HG02623 (cell line): ENCODE measurements around the gene STUM.
"Not testable (repeated sequence)": the region's sequence is repeated elsewhere in the genome, so short reads cannot be mapped to it uniquely, and the experiment has no call there.

Experiments
- ATAC-seq: cut with Tn5 transposase; IDR thresholded peaks from one replicate; pipeline ENCODE4 v1.9.1; 2021; ENCODE audit warnings: moderate library complexity; ENCODE audit not compliant: unreplicated experiment

Gene STUM

DNA sequence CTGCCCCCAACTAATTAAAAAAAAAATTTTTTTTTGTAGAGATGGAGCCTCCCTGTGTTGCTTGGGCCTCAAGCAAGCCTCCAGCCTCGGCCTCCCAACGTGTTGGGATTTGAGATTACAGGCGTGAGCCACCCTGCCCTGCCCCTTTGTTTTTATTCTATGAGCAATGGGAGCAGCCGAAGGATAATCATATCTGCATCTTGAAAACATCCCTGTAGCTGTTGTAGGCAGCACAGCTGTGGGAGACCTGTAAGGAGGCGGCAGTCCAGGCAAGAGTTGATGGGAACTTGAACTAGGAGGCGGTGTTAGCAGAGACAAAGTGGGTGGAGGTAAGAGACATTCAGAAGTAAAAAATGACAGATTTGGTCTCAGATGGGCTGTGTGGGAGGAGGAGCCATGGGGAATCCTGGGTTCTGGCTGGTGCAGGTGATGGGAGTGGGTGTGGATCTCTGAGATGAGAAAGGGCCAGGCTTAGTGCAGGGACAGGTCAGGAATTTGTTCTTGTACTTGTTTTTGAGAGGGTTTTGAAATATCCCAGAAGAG, 31.3 kb downstream of the STUM start:
- ATAC-seq: no peak

DNA sequence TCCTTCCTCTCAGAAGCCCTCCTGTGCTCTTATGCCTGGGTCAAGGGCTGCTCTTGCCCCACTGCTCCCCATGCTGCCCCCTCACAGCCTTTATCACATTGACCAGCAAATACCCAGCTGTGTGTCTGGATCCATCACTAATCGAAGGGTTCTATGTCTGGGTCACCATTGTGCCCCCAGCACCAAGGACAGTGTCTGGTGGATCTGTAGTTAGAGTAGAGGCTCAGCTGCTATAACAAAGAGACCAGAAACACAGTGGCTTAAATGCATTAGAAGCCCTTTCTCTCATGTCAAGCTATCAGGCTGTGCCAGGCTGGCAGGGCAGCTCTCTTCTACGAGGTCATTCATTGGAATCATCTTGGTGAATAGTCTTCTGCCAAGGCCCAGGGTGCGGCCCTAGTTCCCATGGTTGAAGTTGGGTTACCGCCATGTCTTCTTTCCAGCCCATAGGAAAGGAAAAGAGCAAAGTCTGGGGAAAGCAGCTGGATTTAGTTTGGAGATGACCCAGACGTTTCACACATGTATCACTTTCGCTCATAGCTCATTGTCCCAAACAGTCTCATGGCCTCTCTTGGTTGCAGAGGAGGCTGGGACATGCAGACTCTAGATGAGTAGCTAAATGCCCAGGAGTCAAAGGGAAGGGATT, 32.2 kb downstream of the STUM start:
- no peak for ATAC-seq

DNA sequence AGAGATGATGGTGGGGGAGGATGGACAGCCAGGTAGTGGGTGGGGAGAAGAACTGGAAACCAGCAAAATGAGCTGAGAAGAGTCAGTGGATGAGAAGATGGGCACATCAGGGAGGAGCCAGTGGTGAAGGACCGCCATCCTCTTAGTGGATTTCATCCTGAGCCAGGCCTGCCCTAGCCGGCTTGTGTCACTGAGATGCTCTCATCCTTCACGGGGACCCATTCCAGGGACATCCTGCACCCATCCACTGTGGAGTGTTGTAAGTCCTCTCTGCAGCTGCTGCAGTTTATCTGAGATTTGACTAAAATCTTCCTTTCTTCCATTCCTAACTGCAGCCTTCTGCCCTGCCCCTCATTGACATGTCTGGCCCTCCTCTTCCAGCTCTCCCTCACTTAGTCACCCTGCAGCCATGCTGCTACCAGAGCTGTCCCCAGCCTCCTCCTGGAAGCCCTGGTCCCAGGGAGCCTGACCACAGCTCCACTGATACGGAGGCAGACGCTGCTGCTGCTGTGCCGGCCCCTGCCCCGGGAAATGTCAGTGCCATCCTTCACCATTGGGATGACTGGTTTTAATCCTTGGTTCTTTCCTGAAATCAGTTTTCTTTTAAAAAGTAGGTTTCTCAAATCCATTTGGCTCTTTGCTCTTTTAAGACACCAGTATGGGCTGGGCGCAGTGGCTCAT, 33.2 kb downstream of the STUM start:
- ATAC-seq: no peak

DNA sequence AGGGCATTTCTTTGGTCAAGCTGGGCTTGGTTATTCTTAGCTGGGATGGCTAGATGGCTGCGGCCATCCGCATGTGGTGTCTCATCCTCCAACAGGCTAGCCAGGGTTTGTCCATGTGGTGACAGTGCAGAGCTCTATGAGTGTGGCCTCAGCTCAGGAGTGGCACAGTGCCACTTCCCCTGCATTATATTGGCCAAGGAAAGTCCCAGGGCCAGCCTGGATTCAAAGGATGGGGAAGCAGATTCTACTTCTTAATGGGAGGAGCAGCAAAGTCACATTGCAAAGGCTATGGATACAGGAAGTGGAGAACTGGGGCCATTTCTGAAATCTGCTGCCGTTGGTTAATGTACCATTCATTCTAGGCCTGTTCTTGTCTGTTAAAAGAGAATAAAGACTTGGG, 34.4 kb downstream of the STUM start:
- no peak for ATAC-seq

DNA sequence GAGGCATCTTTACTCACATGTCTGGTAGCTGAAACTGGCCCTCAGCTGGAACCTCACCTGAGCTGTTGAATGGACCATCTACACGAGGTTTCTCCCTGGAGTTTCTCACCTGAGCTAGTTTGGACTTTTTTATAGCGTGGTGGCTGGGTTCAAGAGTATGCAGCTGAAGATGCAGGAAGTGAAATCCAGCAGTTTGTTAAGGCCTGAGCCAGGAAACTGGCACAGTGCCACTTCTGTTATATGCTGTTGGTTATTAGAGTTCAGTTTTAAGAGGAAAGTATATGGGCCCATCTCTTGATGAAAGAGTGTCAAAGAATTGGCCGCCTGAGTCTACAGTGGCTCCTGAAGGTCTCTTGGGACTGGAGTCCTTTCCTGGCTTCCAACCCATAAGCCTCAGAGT, 35.6 kb downstream of the STUM start:
- ATAC-seq: no peak

DNA sequence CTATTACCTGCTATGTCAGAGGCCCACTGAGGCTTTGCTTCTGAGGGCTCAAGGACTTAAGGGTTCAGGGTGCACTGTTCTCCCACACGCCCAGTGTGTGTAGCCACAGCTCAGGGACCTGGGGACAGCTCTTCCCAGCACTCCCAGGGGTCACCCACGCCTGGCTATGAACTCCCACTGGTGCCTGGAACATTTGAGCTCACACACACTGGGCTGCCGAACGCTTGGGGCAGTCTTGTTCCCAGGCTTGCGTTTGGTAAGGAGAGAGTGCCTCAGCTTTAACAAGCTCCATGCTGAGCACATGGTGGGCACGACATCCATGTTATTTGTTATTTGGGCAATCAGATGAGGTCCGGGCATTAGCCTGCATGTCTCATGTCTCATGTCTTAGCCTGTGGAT, 37.6 kb downstream of the STUM start:
- ATAC-seq: no peak

DNA sequence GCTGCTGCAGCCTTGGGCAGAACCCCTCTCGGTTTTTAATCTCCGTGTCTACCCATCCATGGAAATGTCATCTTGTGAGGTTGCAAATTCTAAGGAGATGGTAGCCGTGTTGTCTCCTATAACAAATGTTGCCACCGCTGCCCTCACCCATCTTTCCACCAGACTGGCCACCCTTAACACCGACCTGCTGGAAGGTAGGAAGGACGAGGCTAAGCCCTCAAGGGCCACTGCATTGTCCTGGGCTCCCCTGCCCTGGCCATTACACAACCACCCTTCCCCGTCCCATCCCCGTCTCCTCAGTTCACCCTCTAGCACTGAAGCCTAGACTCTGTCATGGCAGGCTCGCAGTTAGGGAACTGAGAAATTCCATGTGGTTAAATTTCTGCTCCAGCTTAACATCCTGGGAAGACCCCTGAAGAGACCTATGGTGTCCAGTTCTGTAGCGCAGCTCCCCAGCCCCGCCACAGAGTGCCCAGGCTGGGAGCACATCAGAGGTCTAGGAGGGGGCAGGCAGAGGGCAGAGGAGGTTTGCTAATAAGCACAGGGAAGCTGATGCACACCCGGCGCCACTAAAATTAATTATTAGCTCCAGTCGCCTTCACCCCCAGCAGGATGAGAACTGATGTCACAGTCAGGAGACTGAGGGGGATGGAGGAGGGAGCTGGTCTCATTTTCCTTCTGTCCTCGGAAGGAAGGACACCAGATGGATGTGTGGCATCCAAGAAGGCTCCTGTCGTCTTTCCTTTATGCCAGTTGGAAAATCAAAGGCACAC, 38.3 kb downstream of the STUM start:
- ATAC-seq: no peak

DNA sequence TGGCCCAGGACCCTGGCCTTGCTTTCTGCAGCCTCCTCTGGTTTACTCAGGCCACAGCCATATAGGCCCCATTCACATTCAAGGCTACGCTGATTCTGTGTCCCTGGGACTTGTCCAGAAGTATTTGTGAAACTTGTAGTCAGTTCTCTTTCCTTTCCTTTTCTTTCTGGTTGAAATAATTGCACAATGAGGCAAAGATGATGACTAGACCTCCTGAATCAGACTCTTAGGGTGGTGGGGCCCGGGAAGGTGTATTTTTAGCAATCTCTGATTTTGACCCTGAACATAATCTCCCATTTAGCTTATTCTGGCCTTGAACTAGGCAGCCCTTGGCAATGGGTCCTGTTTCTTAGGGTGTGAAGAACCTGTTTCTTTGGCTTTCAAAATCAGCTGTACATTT, 39.9 kb downstream of the STUM start:
- ATAC-seq: no peak

DNA sequence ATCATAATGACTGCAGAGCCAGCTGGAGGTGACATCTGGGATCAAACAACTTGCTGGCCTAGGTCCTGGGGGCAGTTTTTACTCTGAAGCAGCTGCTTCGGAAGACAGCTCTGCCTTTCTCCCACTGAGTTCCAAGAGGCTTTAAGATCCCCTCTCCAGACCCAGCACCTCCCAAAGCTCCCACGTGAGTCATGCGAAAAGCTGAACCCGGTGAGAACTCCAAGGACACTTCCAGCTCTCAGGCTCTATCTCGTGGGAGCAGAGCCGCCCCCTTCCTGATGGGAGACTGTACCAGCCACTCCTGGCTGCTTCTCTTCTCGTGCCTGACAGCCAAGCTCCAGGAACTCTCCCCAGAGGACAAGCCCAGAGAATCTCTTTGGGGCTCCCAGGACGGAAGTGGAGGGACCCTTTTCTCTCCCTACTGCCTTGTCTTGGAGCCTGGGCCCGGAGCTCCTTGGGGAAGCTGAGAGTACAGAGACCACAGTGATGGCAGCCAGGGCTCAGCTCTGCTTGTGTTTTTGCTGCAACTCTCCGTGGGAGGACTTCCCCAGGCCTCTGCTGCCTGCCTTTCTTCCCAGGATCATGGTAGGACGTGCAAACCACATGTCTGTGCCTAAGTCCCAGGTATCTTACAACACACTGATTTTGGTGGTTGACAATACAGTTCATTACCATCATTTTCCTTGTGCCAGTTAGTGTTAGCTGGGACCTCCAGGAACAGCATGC, 40.6 kb downstream of the STUM start:
- no peak for ATAC-seq

DNA sequence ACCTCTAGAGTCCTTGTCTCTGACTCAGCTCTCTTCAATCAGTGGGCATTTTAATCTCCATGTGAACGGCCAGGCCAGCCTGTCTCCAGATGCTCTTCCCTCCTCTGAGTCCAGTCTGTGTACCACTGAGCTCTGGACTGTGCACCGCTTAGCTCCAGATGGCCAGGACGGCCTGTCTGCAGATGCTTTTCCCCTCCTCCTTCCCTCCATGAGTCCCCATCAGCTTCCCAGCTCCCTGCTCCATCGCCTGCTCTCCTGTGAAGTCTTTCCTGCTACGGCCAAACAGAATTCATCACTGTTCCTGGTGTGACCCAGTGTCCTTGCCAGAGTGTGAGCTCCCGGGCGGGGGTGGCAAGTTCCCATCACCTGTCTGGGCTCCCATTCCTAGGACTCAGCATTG, 42.0 kb downstream of the STUM start:
- no peak for ATAC-seq

DNA sequence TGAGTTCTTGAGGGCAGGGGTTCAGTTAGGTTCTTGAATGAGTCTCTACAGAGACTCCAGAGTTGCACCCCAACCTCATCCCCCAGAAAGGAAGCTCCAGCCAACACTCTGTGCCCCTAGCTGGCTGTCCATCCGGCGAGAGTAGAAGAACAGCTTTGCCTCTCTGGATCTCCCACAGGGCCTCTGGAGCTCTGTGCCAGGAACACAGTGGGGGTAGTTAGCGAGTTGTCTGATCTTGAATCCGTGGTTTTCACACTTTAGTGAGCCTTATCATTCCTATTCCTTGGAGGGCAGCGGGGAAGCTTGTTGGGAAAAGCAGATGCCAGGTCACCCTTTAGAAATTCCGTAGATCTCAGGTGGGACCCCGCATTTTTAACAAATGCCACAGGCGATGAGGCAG, 45.0 kb downstream of the STUM start:
- no peak for ATAC-seq

DNA sequence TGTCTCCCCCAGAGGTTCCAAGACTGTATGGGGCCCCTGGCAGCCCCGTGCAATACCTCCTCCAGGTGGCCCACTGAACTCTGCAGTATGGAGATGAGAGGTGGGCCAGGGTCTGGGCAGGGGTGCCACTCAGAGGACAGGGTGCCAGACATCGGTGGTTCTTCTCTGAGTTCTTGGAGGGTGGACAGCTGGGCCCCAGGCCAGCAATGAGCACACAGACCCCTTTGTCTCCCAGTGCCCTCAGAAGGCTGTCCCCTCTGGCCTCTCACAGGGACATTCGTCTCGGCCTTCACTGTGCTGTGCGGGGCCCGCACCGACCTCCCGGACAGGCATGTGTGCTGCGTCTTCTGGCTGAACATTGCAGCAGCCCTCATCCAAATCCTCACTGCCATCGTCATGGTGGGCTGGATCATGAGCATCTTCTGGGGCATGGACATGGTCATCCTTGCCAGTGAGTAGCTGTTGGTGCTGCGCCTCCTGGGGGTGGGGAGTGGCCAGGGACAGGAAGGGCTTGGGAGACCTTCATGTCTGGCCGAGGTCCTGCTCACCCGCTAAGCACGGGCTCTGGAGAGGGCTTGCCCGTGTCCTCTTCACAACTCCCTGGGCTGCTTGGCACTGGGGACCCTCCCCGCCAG, 48.1 kb downstream of the STUM start:
- ATAC-seq: no peak

DNA sequence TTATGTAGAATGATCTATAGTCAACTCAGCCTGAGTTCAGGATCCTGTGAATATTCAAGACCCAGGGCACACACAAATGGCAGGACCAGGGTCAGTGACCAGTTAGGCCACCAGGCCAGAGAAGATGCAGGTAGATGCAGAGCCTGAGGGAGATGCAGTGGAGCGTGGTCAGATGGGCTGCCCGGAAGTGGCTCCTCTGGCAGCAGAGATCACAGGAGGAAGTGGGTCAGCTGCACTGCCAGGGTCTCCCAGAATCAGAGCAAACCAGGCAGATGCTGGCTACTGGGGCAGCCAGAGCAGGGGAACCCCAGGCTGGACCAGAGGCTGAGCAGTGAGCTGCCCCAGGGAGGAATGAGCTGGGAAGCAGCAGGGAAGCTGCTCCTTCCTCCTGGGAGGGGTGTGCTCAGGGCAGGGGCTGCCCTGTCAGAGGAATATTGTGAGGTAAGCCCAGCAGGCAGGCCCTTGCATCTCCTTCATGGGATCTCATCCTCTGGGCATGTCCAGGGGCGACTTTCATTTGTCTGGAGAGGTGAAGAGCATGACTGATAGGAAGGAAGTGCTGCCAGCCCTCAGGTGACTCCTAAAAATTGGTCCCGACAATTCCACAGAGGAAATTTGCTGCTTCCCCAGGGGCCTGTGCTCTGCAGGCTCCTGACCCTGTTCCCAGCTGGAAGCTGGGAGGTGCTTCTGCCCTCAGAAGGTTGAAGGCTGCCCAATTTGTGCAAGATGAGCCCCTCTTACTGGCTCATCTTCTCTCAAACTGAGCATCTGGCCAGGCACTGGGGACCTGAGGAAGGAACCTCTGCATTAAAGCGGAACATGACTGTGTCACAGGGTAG, 49.3 kb downstream of the STUM start:
- ATAC-seq: no peak

DNA sequence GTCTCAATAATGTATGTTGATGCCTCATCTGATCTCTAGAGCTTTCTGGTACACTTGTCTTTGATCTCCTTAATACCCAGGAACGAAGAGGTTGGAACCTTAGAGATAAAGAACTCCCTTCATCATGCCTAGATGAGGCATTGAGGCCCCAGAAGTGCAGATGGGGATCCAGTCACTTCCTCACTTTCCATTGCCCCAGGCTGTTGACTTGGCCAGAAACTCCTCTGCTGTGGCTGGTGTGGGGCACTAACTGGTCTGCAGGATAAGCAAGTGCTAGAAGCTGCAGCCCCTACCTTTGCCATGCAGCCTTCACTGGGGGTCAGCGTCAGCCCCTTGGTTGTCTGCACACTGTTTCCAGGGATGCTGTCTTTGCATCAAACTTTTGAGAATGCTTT, 49.9 kb downstream of the STUM start:
- ATAC-seq: no peak

DNA sequence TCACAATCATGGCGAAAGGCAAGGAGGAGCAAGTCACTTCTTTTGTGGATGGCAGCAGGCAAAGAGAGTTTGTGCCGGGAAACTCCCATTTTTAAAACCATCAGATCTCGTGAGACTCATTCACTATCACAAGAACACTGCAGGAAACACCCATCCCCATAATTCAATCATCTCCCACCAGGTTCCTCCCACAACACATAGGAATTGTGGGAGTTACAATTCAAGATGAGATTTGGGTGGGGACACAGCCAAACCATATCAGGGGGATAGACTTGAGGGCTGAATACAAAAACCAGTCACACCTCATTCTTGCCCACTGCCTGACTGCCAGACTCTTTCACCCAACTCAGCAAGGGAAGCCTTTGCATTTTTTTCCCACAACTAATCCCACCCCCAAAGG, 50.4 kb downstream of the STUM start:
- not testable (repeated sequence) for ATAC-seq

DNA sequence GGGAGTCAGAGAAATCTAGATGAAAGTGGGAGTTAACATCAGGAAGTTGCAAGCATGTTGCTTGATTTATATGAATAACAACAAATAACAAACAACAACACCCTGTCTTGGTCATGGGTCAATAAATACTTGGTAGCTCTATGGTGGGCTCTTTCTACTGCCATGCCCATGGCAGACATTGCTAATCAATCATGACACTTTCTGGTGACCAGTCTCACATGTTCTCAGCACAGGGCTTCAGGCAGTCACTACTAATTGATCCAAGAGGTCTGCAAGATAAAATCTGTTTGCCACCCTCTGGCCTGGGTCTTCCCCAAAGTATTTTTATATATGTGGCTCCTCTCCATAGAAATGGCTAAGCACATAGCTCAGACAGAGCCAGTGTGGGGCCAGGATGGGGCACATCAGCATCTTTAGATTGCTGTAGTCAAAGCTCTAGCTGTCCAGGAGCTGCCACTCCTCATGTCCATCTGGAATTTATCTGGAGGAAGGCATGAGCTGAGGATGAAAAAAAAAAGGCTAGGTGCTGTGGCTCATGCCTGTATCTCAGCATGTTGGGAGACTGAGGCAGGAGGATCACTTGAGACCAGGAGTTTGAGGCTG, 51.2 kb downstream of the STUM start:
- ATAC-seq: no peak

DNA sequence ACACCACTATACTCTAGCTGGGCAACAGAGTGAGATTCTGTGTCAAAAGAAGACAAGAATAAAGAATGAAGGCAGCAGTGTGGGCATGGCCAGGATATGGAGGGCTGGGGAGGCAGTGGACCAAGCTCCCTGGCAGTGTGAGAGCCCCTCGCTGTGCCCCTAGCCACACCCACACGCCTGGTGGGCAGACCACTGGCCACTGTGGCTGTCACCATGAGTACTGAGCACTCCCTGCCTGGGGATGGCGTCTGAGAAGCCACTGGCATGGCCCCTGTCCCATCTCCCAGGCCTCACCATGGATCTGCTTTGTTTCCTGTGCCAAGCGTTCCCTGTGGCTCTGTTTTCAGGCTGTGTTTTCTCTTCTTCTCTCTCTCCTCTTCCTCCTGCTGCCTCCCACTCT, 51.7 kb downstream of the STUM start:
- no peak for ATAC-seq

DNA sequence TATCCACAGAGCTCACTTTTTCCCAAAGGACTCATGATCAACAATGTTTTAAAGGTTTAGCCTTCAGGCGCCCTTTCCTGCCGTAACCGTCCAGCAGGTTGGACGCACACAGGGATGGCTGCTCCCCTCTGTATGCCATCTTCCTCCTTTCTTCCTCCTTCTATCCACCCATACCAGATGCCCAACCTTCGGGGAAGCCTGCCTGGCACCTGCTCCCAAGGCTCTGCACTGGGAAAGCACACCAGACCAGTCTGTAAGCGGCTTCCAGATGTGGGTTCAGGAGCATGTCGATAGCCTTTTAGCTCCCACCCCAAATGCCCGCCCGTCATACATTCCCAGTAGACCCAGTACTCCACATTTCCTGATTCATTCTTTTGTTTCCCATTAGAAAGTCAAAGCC, 52.9 kb downstream of the STUM start:
- ATAC-seq: no peak

DNA sequence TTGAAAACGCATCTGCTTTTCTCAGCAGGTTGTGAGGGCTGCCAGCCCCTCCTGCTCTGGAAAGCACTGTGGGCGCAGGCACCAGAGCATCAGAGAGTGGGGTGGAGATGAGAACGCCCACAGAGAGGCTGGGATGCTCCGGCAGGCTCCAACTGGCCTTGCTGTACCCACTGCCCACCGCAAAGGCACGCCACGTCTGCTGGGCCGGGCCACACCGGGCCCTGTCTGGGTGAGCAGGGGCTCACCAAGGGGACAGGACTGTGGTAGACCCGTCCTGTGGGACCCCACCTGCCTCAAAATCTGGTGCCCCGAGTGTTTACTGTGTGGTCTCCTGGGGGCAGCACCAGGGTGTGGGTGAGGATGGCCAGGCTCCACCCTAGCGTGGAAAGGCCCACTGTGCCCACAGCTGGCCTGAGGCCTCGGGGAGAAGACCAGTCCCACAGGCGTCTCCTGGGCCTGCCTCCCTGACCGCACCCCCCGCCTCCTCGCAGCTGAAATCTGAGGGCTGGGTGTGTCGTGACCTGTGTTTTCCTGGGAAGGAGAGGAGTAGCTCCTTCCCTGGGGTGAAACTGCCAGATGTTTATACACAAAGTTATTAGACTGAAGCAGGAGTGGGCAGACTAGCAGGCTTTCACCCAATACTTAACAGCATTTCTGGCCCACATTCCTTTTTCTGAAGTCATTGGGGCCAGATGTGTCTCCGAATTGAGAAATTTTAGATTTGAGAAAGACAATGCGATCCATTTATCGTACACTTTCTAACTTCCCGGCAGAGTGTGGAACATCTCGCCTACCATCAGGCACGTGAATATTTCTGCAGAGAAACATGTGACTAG, 53.8 kb downstream of the STUM start:
- no peak for ATAC-seq
